ENCODE measurements around the gene RABEP2.
"Not testable (repeated sequence)": the region's sequence is repeated elsewhere in the genome, so short reads cannot be mapped to it uniquely, and the experiment has no call there.

The RABEP2 gene

GRCh38 chr16:28904363-28904762 lies 20.7 kb downstream of the RABEP2 start:
- DNase-seq = no peak

GRCh38 chr16:28903344-28904042 lies 21.5 kb downstream of the RABEP2 start:
- DNase-seq = no peak

GRCh38 chr16:28902909-28903308 lies 22.1 kb downstream of the RABEP2 start:
- DNase-seq = no peak

- no peak for DNase-seq
Measured at GRCh38 chr16:28901862-28902261, 23.2 kb downstream of the RABEP2 start.

- no peak for DNase-seq
Measured at GRCh38 chr16:28900601-28901000, 24.4 kb downstream of the RABEP2 start.

- DNase-seq = no peak
Measured at GRCh38 chr16:28899882-28900590, 25.0 kb downstream of the RABEP2 start.

GRCh38 chr16:28898942-28899341 lies 26.1 kb downstream of the RABEP2 start:
- no peak for DNase-seq

GRCh38 chr16:28898266-28898665 lies 26.8 kb downstream of the RABEP2 start:
- no peak for DNase-seq

- DNase-seq = no peak
Measured at GRCh38 chr16:28897826-28898225, 27.2 kb downstream of the RABEP2 start.

GRCh38 chr16:28895609-28896008 lies 29.4 kb downstream of the RABEP2 start:
- DNase-seq = no peak

GRCh38 chr16:28893291-28893690 lies 31.7 kb downstream of the RABEP2 start:
- DNase-seq = no peak

GRCh38 chr16:28891964-28892890 lies 32.8 kb downstream of the RABEP2 start:
- no peak for DNase-seq

GRCh38 chr16:28890355-28890754 lies 34.7 kb downstream of the RABEP2 start:
- DNase-seq = not testable (repeated sequence)

- no peak for DNase-seq
Measured at GRCh38 chr16:28886945-28887344, 38.1 kb downstream of the RABEP2 start.

- no peak for DNase-seq
Measured at GRCh38 chr16:28884045-28884444, 41.0 kb downstream of the RABEP2 start.

- DNase-seq = no peak
Measured at GRCh38 chr16:28883221-28883996, 41.6 kb downstream of the RABEP2 start.

GRCh38 chr16:28882551-28883160 lies 42.4 kb downstream of the RABEP2 start:
- no peak for DNase-seq

- DNase-seq = not testable (repeated sequence)
Measured at GRCh38 chr16:28881565-28881964, 43.5 kb downstream of the RABEP2 start.

- no peak for DNase-seq
Measured at GRCh38 chr16:28880955-28881354, 44.1 kb downstream of the RABEP2 start.

- no peak for DNase-seq
Measured at GRCh38 chr16:28880589-28880915, 44.5 kb downstream of the RABEP2 start.
